ENCODE results near the gene SEMA6B. TPM values are rescaled to one million over a fixed set of nuclear protein-coding genes. Genes with fewer than 3 reads are reported as not detected.

Gene SEMA6B
- total and polyA plus RNA-seq, 3 donors from 2014 or later, result 3.5 to 5.0 (median 4.2) TPM

GRCh38 chr19:4557971-4558941, 1.2 kb downstream of the SEMA6B start:
- no peaks in the 10 kb centered on the region for H3K4me1 ChIP-seq
- no peaks in the 10 kb centered on the region for H3K9me3 ChIP-seq
- intact Hi-C loops (cut with DNase I; ENCODE audit: low total_unique reads), result no loop called here
- no peak overlapping the region for H3K27ac ChIP-seq
- H3K36me3 ChIP-seq (ENCODE audit: low read depth, missing control alignments), result no peaks in the 10 kb centered on the region
- WGBS, 2 donors, result 16 to 23% methylated on average over 31 to 44 of the region's 44 CpGs
- H3K4me3 ChIP-seq, result no peak overlapping the region
- DNase-seq, result peak; percentile 50
- TF ChIP-seq CTCF (IDR thresholded peaks at IDR 0.05) (peak; percentile 90 to 99 (median 94)), POLR2A (IDR thresholded peaks at IDR 0.05) (no peak)
- H3K27me3 ChIP-seq, result no peaks in the 10 kb centered on the region

- no peak overlapping the region for H3K4me3 ChIP-seq
- no peak overlapping the region for H3K27ac ChIP-seq
- no peaks in the 10 kb centered on the region for H3K4me1 ChIP-seq
- H3K27me3 ChIP-seq, result no peaks in the 10 kb centered on the region
- no peaks in the 10 kb centered on the region for H3K9me3 ChIP-seq
- 49 to 57% methylated on average over 33 of the region's 33 CpGs for WGBS, 2 donors
- TF ChIP-seq POLR2A (IDR thresholded peaks at IDR 0.05) (no peak), CTCF (IDR thresholded peaks at IDR 0.05) (no peak)
- no peaks in the 10 kb centered on the region for H3K36me3 ChIP-seq (ENCODE audit: low read depth, missing control alignments)
- DNase-seq, result no peak
- intact Hi-C loops (cut with DNase I; ENCODE audit: low total_unique reads), result no loop called here
These were observed 2.1 kb downstream of the SEMA6B start for GRCh38 chr19:4557144-4557970.

GRCh38 chr19:4556597-4557127, 2.8 kb downstream of the SEMA6B start:
- intact Hi-C loops (cut with DNase I; ENCODE audit: low total_unique reads), result no loop called here
- peak; percentile 73 for DNase-seq
- Histone ChIP-seq H3K4me1 (no peaks in the 10 kb centered on the region), H3K27ac (no peak overlapping the region), H3K27me3 (no peaks in the 10 kb centered on the region), H3K9me3 (no peaks in the 10 kb centered on the region), H3K36me3 (ENCODE audit: low read depth, missing control alignments) (no peaks in the 10 kb centered on the region), H3K4me3 (peak overlapping the region in 1 of 2 donors; percentile 23)
- TF ChIP-seq CTCF (IDR thresholded peaks at IDR 0.05), result no peak
- no peak for TF ChIP-seq POLR2A (IDR thresholded peaks at IDR 0.05)
- 53 to 72% methylated on average over 15 to 25 of the region's 25 CpGs for WGBS, 2 donors

GRCh38 chr19:4555657-4556561, 3.6 kb downstream of the SEMA6B start:
- 61 to 66% methylated on average over 37 to 43 of the region's 43 CpGs for WGBS, 2 donors
- no peak overlapping the region for H3K27ac ChIP-seq
- H3K4me1 ChIP-seq, result no peaks in the 10 kb centered on the region
- DNase-seq, result peak; percentile 40
- H3K36me3 ChIP-seq (ENCODE audit: low read depth, missing control alignments), result no peaks in the 10 kb centered on the region
- no peaks in the 10 kb centered on the region for H3K27me3 ChIP-seq
- no peaks in the 10 kb centered on the region for H3K9me3 ChIP-seq
- no peak for TF ChIP-seq CTCF (IDR thresholded peaks at IDR 0.05)
- no peak for TF ChIP-seq POLR2A (IDR thresholded peaks at IDR 0.05)
- intact Hi-C loops (cut with DNase I; ENCODE audit: low total_unique reads), result no loop called here
- peak overlapping the region in 1 of 2 donors; percentile 23 for H3K4me3 ChIP-seq
